GM12878 (cell line): ENCODE measurements around the gene SHC1. TPM values are rescaled to one million over a fixed set of nuclear protein-coding genes. Genes with fewer than 3 reads are reported as not detected.
A peak's percentile ranks its signal among the peaks of the same experiment; 100 is the strongest.

Source experiments
- ASH2L ChIP-seq: fragments of 300-600, 200-600 bp; sonication (generic); IDR thresholded peaks from 2 replicates; pipeline ENCODE4 v1.6.1; 2017; ENCODE audit warnings: low read depth, mild to moderate bottlenecking, borderline replicate concordance
- BACH1 ChIP-seq: fragments of 450-650 bp; IDR thresholded peaks from 2 replicates; pipeline ENCODE4 v1.6.1; 2017; ENCODE audit warnings: mild to moderate bottlenecking, borderline replicate concordance
- CBX3 ChIP-seq: fragments of 200-600 bp; sonication (generic); IDR thresholded peaks from 2 replicates; pipeline ENCODE4 v1.6.1; 2016; ENCODE audit warnings: low read depth, borderline replicate concordance
- DPF2 ChIP-seq: fragments of 450-650 bp; IDR thresholded peaks from 2 replicates; pipeline ENCODE4 v1.6.1; 2017; ENCODE audit warnings: mild to moderate bottlenecking
- HDAC6 ChIP-seq: fragments of 200-600 bp; sonication (generic); IDR thresholded peaks from one replicate; pipeline ENCODE4 v1.8.0; 2017; ENCODE audit warnings: antibody characterized with exemption; ENCODE audit not compliant: unreplicated experiment
- JUND ChIP-seq: IDR thresholded peaks from 2 replicates; pipeline ENCODE4 v1.6.1; 2012; ENCODE audit warnings: low read depth, mild to moderate bottlenecking, low read length, improper control_type of control experiment, moderate library complexity
- MTA2 ChIP-seq: fragments of 450-650 bp; IDR thresholded peaks from 2 replicates; pipeline ENCODE4 v1.6.1; 2016; ENCODE audit warnings: low read depth, mild to moderate bottlenecking, moderate library complexity
- MYC ChIP-seq: IDR thresholded peaks from 2 replicates; pipeline ENCODE4 v1.6.1; 2011; ENCODE audit warnings: mild to moderate bottlenecking, low read length, moderate library complexity, inconsistent platforms; ENCODE audit not compliant: insufficient read depth, insufficient replicate concordance, insufficient read length, severe bottlenecking
- NKRF ChIP-seq: fragments of 450-650 bp; conservative IDR thresholded peaks from 2 replicates; pipeline ENCODE4 v1.6.1; 2017; ENCODE audit warnings: mild to moderate bottlenecking, moderate library complexity
- RFX5 ChIP-seq: IDR thresholded peaks from 2 replicates; pipeline ENCODE4 v1.6.1; 2011; ENCODE audit warnings: low read depth, low read length, improper control_type of control experiment
- SMAD5 ChIP-seq: IDR thresholded peaks from 2 replicates; pipeline ENCODE4 v1.6.1; 2016; ENCODE audit warnings: antibody characterized with exemption, low read depth
- SP1 ChIP-seq: IDR thresholded peaks from one replicate; pipeline ENCODE4 v1.6.1; 2011; ENCODE audit warnings: low read depth, low read length
- ZBED1 ChIP-seq: IDR thresholded peaks from 2 replicates; pipeline ENCODE4 v1.6.1; 2016; ENCODE audit warnings: borderline replicate concordance
- ZNF217 ChIP-seq: fragments of 450-650 bp; IDR thresholded peaks from 2 replicates; pipeline ENCODE4 v1.6.1; 2017; ENCODE audit warnings: antibody characterized with exemption, mild to moderate bottlenecking
- ZNF592 ChIP-seq: fragments of 450-650 bp; IDR thresholded peaks from 2 replicates; pipeline ENCODE4 v1.6.1; 2017; ENCODE audit warnings: mild to moderate bottlenecking, moderate library complexity
- polyA plus RNA-seq, 11 experiments: library from polyadenylated mRNA; depleted of rRNA in 4 of 11; unstranded in 6 of 11; stranded (reverse) in 5 of 11; fragments of >200 nt; fragmentation: Nextera tagmentation in 4 of 11; fragmentation: Illumina TruSeq in 1 of 11; extraction: Ambion mirVana in 4 of 11; extraction: Trizol in 1 of 11; gene quantifications; 1 replicate in 1 of 11; 2 replicates in 10 of 11; pipeline versions ENCODE4 v1.2.1 to v1.2.3, GENCODE V29; 2011 to 2016; ENCODE audit warnings: inconsistent platforms in 2 of 11, missing spikeins in 2 of 11, low read depth in 1 of 11
- total RNA-seq, 4 experiments: library from RNA; depleted of rRNA in 3 of 4; stranded (reverse); fragments of >200 nt in 3 of 4; fragmentation: Illumina TruSeq in 1 of 4; extraction: Trizol in 1 of 4; gene quantifications; 2 replicates each; pipeline versions ENCODE4 v1.2.1 to v1.2.3, GENCODE V29; 2013 to 2021
- TF ChIP-seq, protein P1 (sequence below): fragments of 450-650 bp; IDR thresholded peaks from 2 replicates; pipeline ENCODE4 v1.6.1; 2016; ENCODE audit warnings: mild to moderate bottlenecking
- TF ChIP-seq, protein P2 (sequence below): fragments of 450-650 bp; IDR thresholded peaks from 2 replicates; pipeline ENCODE4 v1.6.1; 2017; ENCODE audit warnings: borderline replicate concordance
- TF ChIP-seq, protein P3 (sequence below), 3 experiments: IDR thresholded peaks in 2 of 3; conservative IDR thresholded peaks in 1 of 3; 2 replicates each; pipeline ENCODE4 v1.5.1; 2011; ENCODE audit warnings: low read depth in 3 of 3, low read length in 3 of 3, mild to moderate bottlenecking in 3 of 3, control low read depth in 2 of 3, moderate library complexity in 2 of 3, inconsistent platforms in 1 of 3, mixed read lengths in 1 of 3; ENCODE audit not compliant: control insufficient read depth in 2 of 3, insufficient read depth in 1 of 3; ENCODE audit errors: extremely low read depth in 1 of 3

The SHC1 gene
- total and polyA plus RNA-seq, 10 of the 15 experiments (the other 5 are each of a cell fraction or from before 2014, with no cell fraction given) = 2.6 to 49.3 (median 25.2) TPM

- TF ChIP-seq, protein P1, sequence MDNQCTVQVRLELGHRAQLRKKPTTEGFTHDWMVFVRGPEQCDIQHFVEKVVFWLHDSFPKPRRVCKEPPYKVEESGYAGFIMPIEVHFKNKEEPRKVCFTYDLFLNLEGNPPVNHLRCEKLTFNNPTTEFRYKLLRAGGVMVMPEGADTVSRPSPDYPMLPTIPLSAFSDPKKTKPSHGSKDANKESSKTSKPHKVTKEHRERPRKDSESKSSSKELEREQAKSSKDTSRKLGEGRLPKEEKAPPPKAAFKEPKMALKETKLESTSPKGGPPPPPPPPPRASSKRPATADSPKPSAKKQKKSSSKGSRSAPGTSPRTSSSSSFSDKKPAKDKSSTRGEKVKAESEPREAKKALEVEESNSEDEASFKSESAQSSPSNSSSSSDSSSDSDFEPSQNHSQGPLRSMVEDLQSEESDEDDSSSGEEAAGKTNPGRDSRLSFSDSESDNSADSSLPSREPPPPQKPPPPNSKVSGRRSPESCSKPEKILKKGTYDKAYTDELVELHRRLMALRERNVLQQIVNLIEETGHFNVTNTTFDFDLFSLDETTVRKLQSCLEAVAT = no peak; the same call in 1 of the 2 replicates
- TF ChIP-seq ZNF592 = no peak
- no peak for TF ChIP-seq CBX3
- TF ChIP-seq MYC = no peak
- no peak for TF ChIP-seq DPF2
- peak; percentile 51; the same call in 1 of the 2 replicates for TF ChIP-seq RFX5
- TF ChIP-seq HDAC6 = no peak
- TF ChIP-seq NKRF = peak; percentile 67; the same call in 1 of the 2 replicates
- TF ChIP-seq BACH1 = peak; percentile 98
- TF ChIP-seq SP1 = peak; percentile 77
- TF ChIP-seq ZNF217 = no peak
- peak; percentile 100 for TF ChIP-seq ZBED1
- TF ChIP-seq JUND = peak; percentile 98
- peak; percentile 43; the same call in 1 of the 2 replicates for TF ChIP-seq SMAD5
- TF ChIP-seq, protein P2, sequence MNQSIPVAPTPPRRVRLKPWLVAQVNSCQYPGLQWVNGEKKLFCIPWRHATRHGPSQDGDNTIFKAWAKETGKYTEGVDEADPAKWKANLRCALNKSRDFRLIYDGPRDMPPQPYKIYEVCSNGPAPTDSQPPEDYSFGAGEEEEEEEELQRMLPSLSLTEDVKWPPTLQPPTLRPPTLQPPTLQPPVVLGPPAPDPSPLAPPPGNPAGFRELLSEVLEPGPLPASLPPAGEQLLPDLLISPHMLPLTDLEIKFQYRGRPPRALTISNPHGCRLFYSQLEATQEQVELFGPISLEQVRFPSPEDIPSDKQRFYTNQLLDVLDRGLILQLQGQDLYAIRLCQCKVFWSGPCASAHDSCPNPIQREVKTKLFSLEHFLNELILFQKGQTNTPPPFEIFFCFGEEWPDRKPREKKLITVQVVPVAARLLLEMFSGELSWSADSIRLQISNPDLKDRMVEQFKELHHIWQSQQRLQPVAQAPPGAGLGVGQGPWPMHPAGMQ = no peak
- TF ChIP-seq, protein P3, sequence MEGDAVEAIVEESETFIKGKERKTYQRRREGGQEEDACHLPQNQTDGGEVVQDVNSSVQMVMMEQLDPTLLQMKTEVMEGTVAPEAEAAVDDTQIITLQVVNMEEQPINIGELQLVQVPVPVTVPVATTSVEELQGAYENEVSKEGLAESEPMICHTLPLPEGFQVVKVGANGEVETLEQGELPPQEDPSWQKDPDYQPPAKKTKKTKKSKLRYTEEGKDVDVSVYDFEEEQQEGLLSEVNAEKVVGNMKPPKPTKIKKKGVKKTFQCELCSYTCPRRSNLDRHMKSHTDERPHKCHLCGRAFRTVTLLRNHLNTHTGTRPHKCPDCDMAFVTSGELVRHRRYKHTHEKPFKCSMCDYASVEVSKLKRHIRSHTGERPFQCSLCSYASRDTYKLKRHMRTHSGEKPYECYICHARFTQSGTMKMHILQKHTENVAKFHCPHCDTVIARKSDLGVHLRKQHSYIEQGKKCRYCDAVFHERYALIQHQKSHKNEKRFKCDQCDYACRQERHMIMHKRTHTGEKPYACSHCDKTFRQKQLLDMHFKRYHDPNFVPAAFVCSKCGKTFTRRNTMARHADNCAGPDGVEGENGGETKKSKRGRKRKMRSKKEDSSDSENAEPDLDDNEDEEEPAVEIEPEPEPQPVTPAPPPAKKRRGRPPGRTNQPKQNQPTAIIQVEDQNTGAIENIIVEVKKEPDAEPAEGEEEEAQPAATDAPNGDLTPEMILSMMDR (IDR thresholded peaks at IDR 0.05 in 2 of 3, conservative IDR thresholded peaks at IDR 0.05 in 1 of 3; ENCODE audit: control insufficient read depth in 2 of 3, extremely low read depth in 1 of 3, insufficient read depth in 1 of 3, low read depth in 3 of 3, low read length in 3 of 3) = peak; percentile 6 to 18 (median 9); a peak in 2 of 6 replicates
- 0 out of 2 replicates have a peak, but pooled peaks have one; percentile 18 for TF ChIP-seq ASH2L
- no peak; the same call in 1 of the 2 replicates for TF ChIP-seq MTA2
Measured at GRCh38 chr1:154937085-154937987, 33.2 kb downstream of the SHC1 start (continued).
